HL-60 (cell line): Measurements from ENCODE around the gene YBX3.

ENCODE experiments used
- DNase-seq, 2 experiments: peaks; one replicate each; pipeline ENCODE4 v3.0.0-alpha.2; 2010 to 2020; ENCODE audit warnings: low read depth in 1 of 2, low spot score in 1 of 2
- H3K27ac ChIP-seq: fragments of 250-450 bp; sonication (Bioruptor Pico); replicated peaks from 2 replicates; pipeline ENCODE4 v1.5.1; 2020; ENCODE audit warnings: mild to moderate bottlenecking, moderate library complexity
- H3K27me3 ChIP-seq: fragments of 250-450 bp; sonication (Bioruptor Pico); 2 replicates; pipeline ENCODE4 v1.5.1; 2021; ENCODE audit warnings: mild to moderate bottlenecking, moderate library complexity; ENCODE audit not compliant: insufficient read depth, poor library complexity, severe bottlenecking
- H3K4me3 ChIP-seq: replicated peaks from 2 replicates; pipeline ENCODE4 v1.5.1; 2011; ENCODE audit warnings: mild to moderate bottlenecking, control low read depth, low read length; ENCODE audit not compliant: insufficient read depth
- CTCF ChIP-seq: IDR thresholded peaks from one replicate; pipeline ENCODE4 v1.5.1; 2011; ENCODE audit warnings: low read length, control low read depth, inconsistent platforms; ENCODE audit not compliant: insufficient read depth
- GABPA ChIP-seq: IDR thresholded peaks from 2 replicates; pipeline ENCODE4 v1.6.1; 2012; ENCODE audit warnings: low read depth
- POLR2AphosphoS5 ChIP-seq: IDR thresholded peaks from 2 replicates; pipeline ENCODE4 v1.6.1; 2012; ENCODE audit warnings: low read depth
- REST ChIP-seq: IDR thresholded peaks from 2 replicates; pipeline ENCODE4 v1.6.1; 2012; ENCODE audit warnings: low read depth; ENCODE audit not compliant: insufficient replicate concordance
- SPI1 ChIP-seq: IDR thresholded peaks from 2 replicates; pipeline ENCODE4 v1.6.1; 2012; ENCODE audit warnings: low read depth, mild to moderate bottlenecking, borderline replicate concordance

The YBX3 gene

GRCh38 chr12:10673659-10674384, 49.3 kb downstream of the YBX3 start, which contains the start of gene STYK1:
TSS of gene STYK1 (minus strand) at chr12:10674052. CDS start at chr12:10634618, 39,434 bp downstream.
- peak; percentile 37 to 92 for DNase-seq
- Histone ChIP-seq H3K27me3 (no peaks in the 10 kb centered on the region), H3K4me3 (peak within 1 kb of the TSS; percentile 40), H3K27ac (peak within 1 kb of the TSS; percentile 27)
- TF ChIP-seq SPI1 (peak; percentile 46; the same call in 1 of the 2 replicates), POLR2AphosphoS5 (peak; percentile 86), CTCF (peak; percentile 67), GABPA (no peak), REST (no peak)

GRCh38 chr12:10672231-10672868, 50.8 kb downstream of the YBX3 start:
- no peaks in the 10 kb centered on the region for H3K27me3 ChIP-seq
- no peak for DNase-seq
- H3K4me3 ChIP-seq = no peak overlapping the region
- TF ChIP-seq REST = no peak
- H3K27ac ChIP-seq = no peak overlapping the region

GRCh38 chr12:10669533-10669932, 53.6 kb downstream of the YBX3 start:
- DNase-seq = no peak
- TF ChIP-seq GABPA = no peak
- TF ChIP-seq POLR2AphosphoS5 = no peak
- TF ChIP-seq REST = no peak
- TF ChIP-seq SPI1 = no peak
- no peak for TF ChIP-seq CTCF
- H3K4me3 ChIP-seq = no peak overlapping the region
- no peak overlapping the region for H3K27ac ChIP-seq
- no peaks in the 10 kb centered on the region for H3K27me3 ChIP-seq
